NCI-H2107 (cell line): ENCODE data around the gene APBA2.

Source experiments
- DNase-seq: peaks from one replicate; lab custom pipeline; 2025; lab: John Stamatoyannopoulos, UW

Gene APBA2

DNA sequence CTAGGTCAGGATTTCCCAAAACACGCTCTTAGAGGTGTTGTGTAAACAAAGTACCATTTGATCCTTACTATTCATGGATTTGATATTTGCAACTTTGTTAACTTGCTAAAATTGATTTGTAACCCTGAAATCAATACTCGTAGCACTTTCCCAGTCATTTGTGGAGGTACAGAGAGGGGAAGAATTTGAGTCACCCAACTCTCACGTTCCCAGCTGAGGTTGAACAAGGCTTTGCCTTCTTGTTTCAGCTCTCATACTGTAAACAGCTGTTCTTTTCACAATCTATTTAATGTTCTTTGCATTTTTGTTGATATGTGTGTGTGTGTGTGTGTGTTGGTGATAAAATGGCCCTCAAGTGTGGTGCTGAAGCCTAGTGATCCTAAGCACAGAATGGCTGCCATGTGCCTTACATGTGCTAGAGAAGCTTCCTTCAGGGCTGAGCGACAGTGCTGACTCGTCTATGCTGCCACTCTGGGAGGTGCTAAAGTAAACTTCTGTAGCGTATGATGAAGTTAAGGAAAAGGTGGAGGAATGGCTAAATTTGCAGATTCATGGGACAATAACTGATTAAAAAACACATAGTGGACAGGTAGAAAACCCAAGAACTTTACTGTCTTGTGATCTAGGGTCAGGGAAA lies 173.2 kb downstream of the APBA2 start:
- DNase-seq: no peak

- DNase-seq: no peak
Observed at GRCh38 chr15:29059871-29060640, 174.3 kb downstream of the APBA2 start.

- no peak for DNase-seq
Observed at GRCh38 chr15:29061746-29062145, 176.0 kb downstream of the APBA2 start.

- no peak for DNase-seq
Observed at GRCh38 chr15:29062179-29062591, 176.4 kb downstream of the APBA2 start.

DNA sequence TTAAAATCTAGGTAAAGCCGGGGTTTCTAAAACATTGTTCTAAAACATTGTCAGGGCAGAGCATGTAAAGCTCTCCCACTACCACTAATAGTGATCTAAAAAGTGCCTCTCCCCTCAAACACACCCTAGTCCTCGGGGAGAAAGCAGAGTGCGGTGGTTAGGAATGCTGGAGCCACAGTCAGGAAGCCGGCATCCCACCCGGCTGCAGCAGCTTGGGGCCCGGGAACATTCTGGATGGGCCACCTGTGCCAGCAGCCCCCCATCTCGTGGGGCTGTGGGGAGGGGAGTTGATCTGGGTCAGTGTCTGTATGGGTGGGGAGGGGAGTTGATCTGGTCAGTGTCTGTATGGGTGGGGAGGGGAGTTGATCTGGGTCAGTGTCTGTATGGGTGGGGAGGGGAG lies 176.9 kb downstream of the APBA2 start:
- no peak for DNase-seq

- no peak for DNase-seq
Observed at GRCh38 chr15:29063646-29064045, 177.9 kb downstream of the APBA2 start.

DNA sequence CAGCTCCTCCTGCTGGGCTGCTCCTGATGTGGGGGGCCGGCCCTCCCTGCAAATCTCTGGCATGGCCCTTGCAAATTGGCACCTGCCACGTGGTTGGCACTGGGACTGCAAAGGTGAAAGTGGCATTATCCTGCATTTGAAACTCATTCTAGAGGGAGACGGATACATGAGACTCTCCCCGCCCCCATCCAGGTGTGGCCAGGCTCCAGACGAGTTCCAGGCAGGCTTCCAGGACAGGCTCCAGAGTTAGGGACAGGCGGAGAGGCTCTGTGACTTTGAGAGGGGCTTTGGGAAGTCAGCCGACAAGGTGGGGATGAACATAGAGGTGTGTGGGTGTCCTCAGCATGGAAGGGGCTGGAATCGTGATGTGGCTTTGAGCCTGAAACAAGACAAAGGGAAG lies 178.5 kb downstream of the APBA2 start:
- no peak for DNase-seq

- DNase-seq: no peak
Observed at GRCh38 chr15:29064731-29065130, 179.0 kb downstream of the APBA2 start.

GRCh38 chr15:29065571-29065970 lies 179.8 kb downstream of the APBA2 start:
- no peak for DNase-seq

GRCh38 chr15:29066310-29066709 lies 180.5 kb downstream of the APBA2 start:
- DNase-seq: no peak

GRCh38 chr15:29066838-29067237 lies 181.1 kb downstream of the APBA2 start:
- no peak for DNase-seq

GRCh38 chr15:29067949-29068348 lies 182.2 kb downstream of the APBA2 start:
- no peak for DNase-seq

DNA sequence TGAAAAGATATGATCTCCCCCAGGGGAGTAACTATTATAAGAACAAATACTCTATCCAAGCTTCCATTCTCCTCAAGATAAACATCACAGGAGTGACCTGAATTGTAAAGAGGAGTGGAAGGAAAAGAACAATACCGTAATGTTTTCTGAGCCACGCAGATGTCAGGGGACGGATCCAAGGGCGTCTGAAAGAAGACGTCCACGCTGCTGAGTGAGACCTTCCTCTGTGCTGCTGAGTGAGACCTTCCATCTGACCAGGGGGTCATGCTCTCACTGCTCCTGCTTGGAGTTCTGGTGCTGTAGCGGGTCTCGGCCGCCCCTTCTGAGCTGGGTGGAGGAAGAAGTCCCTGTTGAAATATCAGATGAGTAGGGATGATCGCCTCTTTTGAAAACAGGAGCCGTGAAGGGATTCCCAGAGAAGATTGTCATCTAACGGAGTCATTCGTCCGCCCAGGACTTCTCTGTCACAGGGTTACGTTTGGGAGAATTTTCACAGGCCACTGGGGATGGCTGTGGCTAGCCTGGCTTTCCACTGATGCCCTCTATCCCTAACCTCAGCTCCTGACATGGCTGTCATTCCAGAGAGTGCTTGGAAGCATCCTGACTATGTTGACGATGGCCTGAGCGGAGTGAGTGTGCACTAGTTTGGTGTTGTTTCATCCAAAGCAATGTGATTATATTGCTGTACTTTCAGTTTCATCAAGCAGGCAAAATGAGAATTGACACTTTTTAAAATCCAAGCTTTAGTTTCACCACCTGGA lies 184.9 kb downstream of the APBA2 start:
- no peak for DNase-seq

DNA sequence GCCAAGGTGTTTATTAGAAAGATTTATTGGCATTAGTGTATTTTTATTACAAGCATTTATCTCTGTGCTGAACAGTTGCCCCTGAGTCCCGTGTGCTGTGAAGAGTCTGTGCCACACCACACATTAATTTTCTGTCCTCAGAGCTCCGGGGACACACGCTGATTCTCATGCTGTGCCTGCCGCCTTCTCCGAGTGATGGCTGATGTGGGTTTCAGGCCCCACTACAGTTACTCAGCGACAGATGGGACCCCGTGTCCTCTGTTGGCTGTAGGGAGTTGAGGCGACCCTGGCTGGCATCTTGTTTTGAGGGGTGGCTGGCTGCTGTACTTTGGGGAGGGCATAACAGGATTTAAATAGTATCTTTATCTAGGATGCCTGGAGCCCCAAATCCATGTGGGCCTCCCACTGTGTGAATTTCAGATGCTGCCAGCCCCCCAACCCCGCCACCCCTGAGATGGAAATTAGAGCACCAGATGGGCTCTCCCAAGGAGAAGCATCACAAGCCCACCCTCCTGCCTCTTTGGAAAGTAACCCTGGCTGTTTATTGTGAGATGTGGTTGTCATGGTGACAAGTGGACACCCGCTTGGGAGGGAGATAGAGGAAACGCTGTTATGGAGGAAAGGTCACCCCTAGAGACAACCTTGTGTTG lies 185.6 kb downstream of the APBA2 start:
- DNase-seq: no peak

- no peak for DNase-seq
Observed at GRCh38 chr15:29071882-29072273, 186.1 kb downstream of the APBA2 start.

- no peak for DNase-seq
Observed at GRCh38 chr15:29072444-29072843, 186.7 kb downstream of the APBA2 start.

- no peak for DNase-seq
Observed at GRCh38 chr15:29074045-29074444, 188.3 kb downstream of the APBA2 start.

- no peak for DNase-seq
Observed at GRCh38 chr15:29078541-29078940, 192.8 kb downstream of the APBA2 start.

DNA sequence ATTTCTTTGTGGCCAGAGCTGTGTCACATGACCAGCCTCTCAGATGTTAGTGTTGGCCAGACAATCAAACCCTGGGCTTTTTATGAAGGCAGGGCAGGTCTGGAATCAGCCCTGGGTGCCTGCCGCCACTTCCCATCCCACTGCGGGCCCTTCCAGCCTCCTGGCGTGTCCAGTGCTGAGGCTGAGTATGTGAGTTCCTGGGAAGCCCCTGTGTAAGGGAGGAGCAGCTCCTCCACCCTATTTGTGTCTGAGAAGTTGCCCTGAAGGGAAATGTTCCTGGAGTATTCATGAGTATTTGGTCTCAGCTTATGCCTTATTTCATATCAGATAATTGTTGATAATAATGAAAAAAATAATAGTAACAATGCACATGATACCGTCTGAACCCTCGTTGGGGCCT lies 193.7 kb downstream of the APBA2 start:
- DNase-seq: no peak

DNA sequence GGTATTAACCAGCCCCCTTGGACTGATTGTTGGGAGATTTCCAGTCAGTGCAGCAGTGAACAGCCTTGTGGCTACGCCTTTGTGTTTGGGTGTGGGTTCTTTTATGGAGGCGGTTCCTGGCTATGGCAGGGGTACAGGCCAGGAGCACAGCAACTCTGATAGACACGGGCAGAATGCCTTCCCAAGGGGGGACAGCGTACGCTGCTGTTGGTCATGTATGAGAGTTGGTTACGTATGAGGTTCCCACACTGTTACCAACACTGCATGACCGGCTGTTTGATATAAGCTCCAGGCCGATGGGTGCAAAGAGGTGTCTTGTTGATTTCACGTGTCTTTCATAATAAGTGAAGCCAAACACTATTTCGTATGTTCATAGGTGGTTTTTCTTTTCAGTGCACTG lies 196.0 kb downstream of the APBA2 start:
- DNase-seq: no peak

DNA sequence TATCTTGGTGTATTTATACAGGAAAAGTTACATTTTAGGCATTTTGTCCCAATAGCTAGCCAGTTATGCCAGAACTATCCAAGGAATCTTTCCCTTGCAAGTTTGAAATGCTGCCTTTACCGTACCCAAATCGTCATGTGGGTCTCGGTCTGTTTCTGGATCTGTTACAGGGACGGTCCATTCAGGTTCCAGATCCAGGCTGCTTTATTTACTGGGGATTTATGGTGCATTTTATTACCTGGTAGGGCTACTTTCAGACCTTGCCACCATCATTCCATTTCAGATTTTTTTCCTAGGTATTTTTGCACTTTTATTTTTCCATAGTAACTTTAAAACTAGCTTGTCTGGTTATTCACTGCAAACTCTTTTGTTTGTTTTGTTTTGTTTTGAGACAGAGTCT lies 197.4 kb downstream of the APBA2 start:
- no peak for DNase-seq

DNA sequence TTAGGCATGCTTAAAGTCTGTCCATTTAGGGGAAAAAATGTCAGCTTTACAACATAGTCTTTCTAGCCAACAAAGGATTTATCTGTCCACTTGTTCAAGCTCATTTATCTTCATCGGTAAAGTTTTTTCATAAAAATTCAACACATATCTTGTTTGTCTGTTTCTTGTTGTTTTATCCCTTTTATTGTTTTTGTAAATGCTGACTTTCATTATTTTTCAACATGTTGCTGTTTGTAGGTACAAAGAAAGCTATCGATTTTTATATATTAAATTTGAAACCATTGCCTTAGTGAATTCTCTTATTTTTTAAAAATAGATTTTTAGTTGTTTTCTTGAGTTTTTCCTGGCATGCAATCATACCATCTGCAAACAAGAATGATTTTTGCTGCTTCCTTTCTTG lies 198.1 kb downstream of the APBA2 start:
- no peak for DNase-seq

DNA sequence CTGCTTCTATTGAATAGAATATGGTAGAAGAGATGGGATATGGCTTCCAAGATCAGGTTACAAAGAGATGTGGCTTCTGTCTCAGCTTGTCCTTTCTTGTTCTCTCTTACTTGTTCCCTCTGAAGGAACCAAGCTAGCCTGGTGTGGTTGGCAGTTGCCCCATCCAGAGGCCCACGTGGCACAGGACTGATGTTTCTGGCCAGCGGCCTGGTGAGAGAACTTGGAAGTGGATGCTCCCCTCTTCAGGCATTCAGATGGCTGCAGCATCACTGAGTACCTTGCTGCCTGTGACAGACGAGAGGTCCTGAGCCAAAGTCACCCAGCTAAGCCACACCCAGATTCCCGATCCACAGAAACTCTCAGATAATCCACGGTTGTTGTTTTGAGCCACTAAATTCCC lies 200.2 kb downstream of the APBA2 start:
- DNase-seq: no peak
